GM15510 (cell line): ENCODE measurements around the gene SLC15A2.

Source experiments
- POLR2A ChIP-seq: IDR thresholded peaks from 3 replicates; pipeline ENCODE4 v1.6.1; 2011; ENCODE audit warnings: borderline replicate concordance; ENCODE audit not compliant: insufficient read length; ENCODE audit errors: extremely low read depth

The SLC15A2 gene, protein sequence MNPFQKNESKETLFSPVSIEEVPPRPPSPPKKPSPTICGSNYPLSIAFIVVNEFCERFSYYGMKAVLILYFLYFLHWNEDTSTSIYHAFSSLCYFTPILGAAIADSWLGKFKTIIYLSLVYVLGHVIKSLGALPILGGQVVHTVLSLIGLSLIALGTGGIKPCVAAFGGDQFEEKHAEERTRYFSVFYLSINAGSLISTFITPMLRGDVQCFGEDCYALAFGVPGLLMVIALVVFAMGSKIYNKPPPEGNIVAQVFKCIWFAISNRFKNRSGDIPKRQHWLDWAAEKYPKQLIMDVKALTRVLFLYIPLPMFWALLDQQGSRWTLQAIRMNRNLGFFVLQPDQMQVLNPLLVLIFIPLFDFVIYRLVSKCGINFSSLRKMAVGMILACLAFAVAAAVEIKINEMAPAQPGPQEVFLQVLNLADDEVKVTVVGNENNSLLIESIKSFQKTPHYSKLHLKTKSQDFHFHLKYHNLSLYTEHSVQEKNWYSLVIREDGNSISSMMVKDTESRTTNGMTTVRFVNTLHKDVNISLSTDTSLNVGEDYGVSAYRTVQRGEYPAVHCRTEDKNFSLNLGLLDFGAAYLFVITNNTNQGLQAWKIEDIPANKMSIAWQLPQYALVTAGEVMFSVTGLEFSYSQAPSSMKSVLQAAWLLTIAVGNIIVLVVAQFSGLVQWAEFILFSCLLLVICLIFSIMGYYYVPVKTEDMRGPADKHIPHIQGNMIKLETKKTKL

GRCh38 chr3:121894301-121894990 is at the start of gene SLC15A2:
SLC15A2 (plus strand) TSS chr3:121894401; CDS start chr3:121894477, 76 bp downstream.
- TF ChIP-seq POLR2A: no peak

DNA sequence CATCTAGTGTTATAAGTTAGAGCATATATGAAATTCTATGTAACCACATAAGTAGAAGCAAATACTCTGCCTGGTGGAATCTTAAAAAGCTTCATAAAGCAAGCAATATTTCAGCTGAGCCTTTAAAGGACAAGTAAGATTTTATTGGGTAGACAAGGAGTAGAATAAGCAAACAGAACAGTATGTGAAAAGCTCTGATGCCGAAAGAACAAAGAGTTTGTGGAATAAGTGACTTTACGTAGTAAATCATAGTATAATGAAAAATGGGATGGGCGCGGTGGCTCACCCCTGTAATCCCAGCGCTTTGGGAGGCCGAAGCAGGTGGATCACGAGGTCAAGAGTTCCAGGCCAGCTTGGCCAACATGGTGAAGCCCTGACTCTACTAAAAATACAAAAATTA is 49.3 kb upstream of the SLC15A2 start:
- TF ChIP-seq POLR2A: no peak

DNA sequence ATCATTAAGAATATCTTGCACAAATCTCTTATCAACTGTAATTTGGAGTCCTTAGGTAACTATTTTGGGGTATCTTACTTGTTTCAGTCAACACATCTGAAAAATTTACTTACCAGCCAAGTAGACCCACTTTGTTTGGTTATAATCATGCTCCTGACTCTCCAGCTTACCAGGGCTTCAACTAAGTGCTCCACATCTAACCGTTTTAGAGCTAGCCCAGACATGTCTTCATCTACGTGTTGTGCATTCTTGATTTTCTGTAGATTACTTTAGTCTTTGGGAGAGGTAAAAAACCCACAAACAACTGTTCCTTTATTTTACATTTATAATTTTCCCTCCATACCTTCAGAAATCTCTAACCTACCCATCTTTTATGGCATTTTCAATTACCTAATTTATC is 41.9 kb upstream of the SLC15A2 start:
- no peak for TF ChIP-seq POLR2A

DNA sequence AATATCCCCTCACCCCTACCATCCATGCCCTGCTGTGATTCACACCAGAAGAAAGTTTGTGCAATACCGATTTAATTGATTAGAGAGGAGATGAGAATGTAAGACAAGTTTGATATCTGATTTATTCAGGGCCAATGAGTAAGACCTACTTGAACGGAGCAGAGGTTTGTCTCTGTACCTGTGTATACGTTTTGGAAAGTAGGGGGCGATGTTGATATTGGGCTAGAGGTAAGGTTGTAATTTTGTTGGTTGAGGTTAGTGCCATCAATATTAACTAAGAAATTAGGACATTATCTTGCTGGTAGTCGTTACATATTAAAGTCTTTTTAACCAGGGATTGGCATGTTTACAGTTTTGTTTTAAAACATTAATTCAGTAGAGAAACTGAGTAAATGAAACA is 38.6 kb upstream of the SLC15A2 start:
- no peak for TF ChIP-seq POLR2A

GRCh38 chr3:121863801-121864200 is 30.4 kb upstream of the SLC15A2 start:
- no peak for TF ChIP-seq POLR2A

DNA sequence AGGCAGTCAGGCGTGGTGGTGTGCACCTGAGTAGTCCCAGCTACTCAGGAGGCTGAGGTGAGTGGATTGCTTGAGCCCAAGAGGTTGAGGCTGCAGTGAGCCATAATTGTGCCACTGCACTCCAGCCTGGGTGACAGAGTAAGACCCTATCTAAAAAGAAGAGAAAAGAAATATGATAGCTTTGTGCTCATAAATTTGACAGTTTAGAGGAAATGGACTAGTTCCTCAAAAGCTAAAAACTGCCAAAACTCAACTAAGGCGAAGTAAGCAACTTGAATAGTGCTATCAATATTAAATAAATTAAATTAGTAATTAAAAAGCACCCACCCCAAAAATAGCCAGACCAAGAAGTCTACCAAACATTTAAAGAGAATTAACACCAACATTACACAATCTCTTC is 24.5 kb upstream of the SLC15A2 start:
- TF ChIP-seq POLR2A: no peak

- TF ChIP-seq POLR2A: no peak
These were observed 23.5 kb upstream of the SLC15A2 start for GRCh38 chr3:121870717-121871116.

- TF ChIP-seq POLR2A: no peak
These were observed 22.8 kb upstream of the SLC15A2 start for GRCh38 chr3:121871430-121871829.

DNA sequence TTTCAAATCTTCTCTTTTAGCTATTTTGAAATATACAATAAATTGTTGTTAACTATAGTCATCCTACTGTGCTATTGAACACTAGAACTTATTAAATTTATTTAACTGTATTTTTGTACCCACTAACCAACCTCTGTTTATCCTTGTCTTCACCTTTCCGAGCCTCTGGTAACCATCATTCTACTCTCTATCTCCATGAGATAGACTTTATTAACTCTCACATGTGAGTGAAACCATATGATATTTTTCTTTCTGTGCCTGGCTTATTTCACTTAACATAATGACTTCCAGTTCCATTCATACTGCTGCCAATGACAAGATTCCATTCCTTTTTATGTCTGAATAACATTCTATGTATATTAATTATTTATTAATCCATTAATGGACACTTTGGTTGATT is 15.8 kb upstream of the SLC15A2 start:
- no peak for TF ChIP-seq POLR2A

GRCh38 chr3:121883507-121883906 is 10.7 kb upstream of the SLC15A2 start:
- TF ChIP-seq POLR2A: no peak

- TF ChIP-seq POLR2A: no peak
These were observed 8.8 kb upstream of the SLC15A2 start for GRCh38 chr3:121885386-121885785.

DNA sequence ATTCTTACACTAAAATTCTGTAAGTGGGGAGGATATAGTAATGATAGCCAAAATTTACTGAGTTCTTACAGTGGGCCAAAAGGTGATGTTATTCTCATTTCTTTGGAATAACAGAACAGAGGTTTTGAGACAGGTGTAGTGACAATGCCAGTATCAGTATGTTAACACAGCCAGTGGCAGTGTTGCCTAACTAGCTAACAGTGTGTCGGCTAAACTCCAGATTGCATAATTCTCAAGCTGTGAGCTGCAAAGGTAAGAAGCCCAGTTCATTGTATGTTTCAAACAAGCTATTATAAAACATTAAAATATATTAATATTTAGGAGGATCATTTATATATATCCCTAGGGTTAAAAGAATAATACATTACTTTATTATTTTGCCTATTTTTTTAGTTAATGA is 920 bp downstream of the SLC15A2 start:
- TF ChIP-seq POLR2A: no peak

DNA sequence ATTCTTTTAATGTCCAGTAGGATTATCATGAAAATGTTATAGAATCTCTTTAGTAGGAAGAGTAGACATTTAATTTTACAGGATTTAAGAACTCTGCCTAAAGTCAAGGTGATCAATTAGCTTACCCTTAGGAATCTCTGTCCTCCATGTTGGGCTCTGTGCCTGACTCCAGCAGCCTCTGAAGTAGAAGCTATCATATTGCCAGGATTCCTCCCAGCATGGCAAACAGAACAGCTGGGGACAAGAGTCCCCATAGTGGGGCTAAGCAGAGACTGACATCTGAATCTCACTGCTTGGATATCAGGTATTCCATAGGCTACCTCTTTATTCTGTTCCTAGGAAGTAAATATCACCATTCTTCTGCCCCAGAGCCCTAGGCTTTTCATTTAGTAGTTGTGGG is 1.5 kb downstream of the SLC15A2 start:
- no peak for TF ChIP-seq POLR2A

- TF ChIP-seq POLR2A: no peak
These were observed 2.6 kb downstream of the SLC15A2 start for GRCh38 chr3:121896823-121897222.

DNA sequence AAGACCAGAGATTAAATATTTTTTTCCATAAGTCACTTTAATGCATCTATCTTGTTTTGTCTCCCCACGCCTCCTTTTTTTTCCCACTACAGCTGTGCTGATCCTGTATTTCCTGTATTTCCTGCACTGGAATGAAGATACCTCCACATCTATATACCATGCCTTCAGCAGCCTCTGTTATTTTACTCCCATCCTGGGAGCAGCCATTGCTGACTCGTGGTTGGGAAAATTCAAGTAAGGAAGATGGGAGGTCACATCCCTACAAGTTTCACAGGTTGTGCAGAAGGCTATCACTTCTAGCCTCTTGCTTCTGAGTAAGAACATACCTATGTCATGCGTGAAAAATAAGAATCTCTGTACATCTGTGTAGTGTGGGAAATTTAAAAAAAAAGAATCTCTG is 3.1 kb downstream of the SLC15A2 start:
- no peak for TF ChIP-seq POLR2A

DNA sequence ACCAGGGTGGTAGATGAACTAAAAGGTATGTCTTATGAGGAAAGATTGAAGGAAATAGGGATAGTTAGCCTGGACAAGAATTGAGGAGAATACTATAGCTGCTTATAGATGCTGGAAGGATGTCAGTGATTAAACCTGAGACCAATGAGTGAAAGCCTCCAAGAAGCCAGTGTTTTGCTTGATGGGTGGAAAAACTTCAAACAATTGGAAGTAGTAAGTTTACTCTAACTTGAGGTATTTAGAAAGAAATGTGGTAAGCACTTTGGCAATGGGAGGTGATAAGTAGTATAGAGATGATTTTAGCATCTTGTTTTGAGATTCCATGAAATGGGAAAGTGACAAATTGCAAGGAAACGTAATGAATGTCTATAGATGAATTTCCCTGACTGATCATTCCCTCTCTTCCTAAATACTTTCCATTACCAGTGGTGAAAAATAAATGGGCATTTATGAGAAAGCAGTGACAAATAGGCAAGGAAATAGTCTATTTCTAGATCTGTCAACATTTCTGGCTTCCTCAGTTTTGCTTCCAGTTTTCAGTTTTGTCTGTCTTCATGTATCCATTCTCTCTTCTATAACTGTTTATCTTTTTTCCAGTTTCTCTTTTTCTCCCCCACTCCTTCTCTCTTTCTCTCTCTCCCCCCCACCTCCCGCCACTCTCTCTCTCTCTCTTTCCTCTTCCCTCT is 19.2 kb downstream of the SLC15A2 start:
- TF ChIP-seq POLR2A: no peak
